K562 (cell line): ENCODE measurements around the gene CNNM4. TPM values are rescaled to one million over a fixed set of nuclear protein-coding genes. Genes with fewer than 3 reads are reported as not detected.

Experiments
- IRF2 ChIP-seq: sonication (generic); formaldehyde crosslinking; IDR thresholded peaks from 2 replicates; pipeline ENCODE4 v1.8.1; 2022; ENCODE audit warnings: mild to moderate bottlenecking, missing genetic modification reagents
- RCOR1 ChIP-seq, 2 experiments: IDR thresholded peaks; 2 replicates each; pipeline ENCODE4 v1.6.1; 2012; ENCODE audit warnings: low read depth in 2 of 2, low read length in 2 of 2, borderline replicate concordance in 1 of 2, improper control_type of control experiment in 1 of 2
- SMARCB1 ChIP-seq: IDR thresholded peaks from 2 replicates; pipeline ENCODE4 v1.6.1; 2011; ENCODE audit warnings: improper control_type of control experiment, low read depth; ENCODE audit not compliant: insufficient read length
- SRF ChIP-seq, 2 experiments: fragments of 250-450, 450-650 bp in 1 of 2; sonication (Bioruptor Pico) in 1 of 2; sonication (generic) in 1 of 2; formaldehyde crosslinking; IDR thresholded peaks; 2 replicates each; pipeline versions ENCODE4 v1.5.0 to v1.5.1; 2020 to 2022; ENCODE audit warnings: mild to moderate bottlenecking in 1 of 2, missing genetic modification reagents in 1 of 2
- polyA plus RNA-seq, 8 experiments: library from polyadenylated mRNA; depleted of rRNA in 4 of 8; stranded (reverse) in 5 of 8; unstranded in 3 of 8; fragments of >200 nt; fragmentation: Nextera tagmentation in 2 of 8; fragmentation: Illumina TruSeq in 1 of 8; extraction: Ambion mirVana in 2 of 8; extraction: Trizol in 1 of 8; gene quantifications; 2 replicates each; pipeline versions ENCODE4 v1.2.1 to v1.2.3, GENCODE V29; 2011 to 2014; ENCODE audit warnings: inconsistent platforms in 1 of 8, missing spikeins in 1 of 8
- total RNA-seq, 7 experiments: library from RNA; depleted of rRNA in 6 of 7; stranded (reverse); fragments of >200 nt in 6 of 7; fragmentation: Illumina TruSeq in 2 of 7; extraction: Trizol in 2 of 7; gene quantifications; 2 replicates each; pipeline versions ENCODE4 v1.2.1 to v1.2.3, GENCODE V29; 2011 to 2021; ENCODE audit warnings: low replicate concordance in 1 of 7
- TF ChIP-seq, protein P1 (sequence below): IDR thresholded peaks from 2 replicates; pipeline ENCODE4 v1.6.1; 2011; ENCODE audit warnings: borderline replicate concordance, low read depth, mild to moderate bottlenecking, moderate library complexity, low read length; ENCODE audit not compliant: insufficient read depth, poor library complexity, severe bottlenecking
- TF ChIP-seq, protein P2 (sequence below): fragments of 250-450 bp; sonication (Bioruptor Pico); IDR thresholded peaks from 2 replicates; pipeline ENCODE4 v1.5.0; 2021; ENCODE audit warnings: mild to moderate bottlenecking, borderline replicate concordance
- TF ChIP-seq, protein P3 (sequence below), 2 experiments: fragments of 450-650 bp; formaldehyde crosslinking in 1 of 2; IDR thresholded peaks; 2 replicates each; pipeline versions ENCODE4 v1.4.0 to v1.6.1; 2014 to 2020; ENCODE audit warnings: mild to moderate bottlenecking in 2 of 2, borderline replicate concordance in 1 of 2, low read depth in 1 of 2
- TF ChIP-seq, protein P4 (sequence below): IDR thresholded peaks from 2 replicates; pipeline ENCODE4 v1.6.1; 2014; ENCODE audit warnings: antibody characterized with exemption
- TF ChIP-seq, protein P5 (sequence below): fragments of 250-450 bp; sonication (Bioruptor Pico); IDR thresholded peaks from 2 replicates; pipeline ENCODE4 v1.8.0; 2021; ENCODE audit warnings: borderline replicate concordance, mild to moderate bottlenecking, moderate library complexity; ENCODE audit not compliant: poor library complexity, severe bottlenecking

Gene CNNM4
- total and polyA plus RNA-seq, 9 of the 15 experiments (the other 6 are each of a cell fraction or from before 2014, with no cell fraction given), result 0.96 to 6.3 (median 2.8) TPM

DNA sequence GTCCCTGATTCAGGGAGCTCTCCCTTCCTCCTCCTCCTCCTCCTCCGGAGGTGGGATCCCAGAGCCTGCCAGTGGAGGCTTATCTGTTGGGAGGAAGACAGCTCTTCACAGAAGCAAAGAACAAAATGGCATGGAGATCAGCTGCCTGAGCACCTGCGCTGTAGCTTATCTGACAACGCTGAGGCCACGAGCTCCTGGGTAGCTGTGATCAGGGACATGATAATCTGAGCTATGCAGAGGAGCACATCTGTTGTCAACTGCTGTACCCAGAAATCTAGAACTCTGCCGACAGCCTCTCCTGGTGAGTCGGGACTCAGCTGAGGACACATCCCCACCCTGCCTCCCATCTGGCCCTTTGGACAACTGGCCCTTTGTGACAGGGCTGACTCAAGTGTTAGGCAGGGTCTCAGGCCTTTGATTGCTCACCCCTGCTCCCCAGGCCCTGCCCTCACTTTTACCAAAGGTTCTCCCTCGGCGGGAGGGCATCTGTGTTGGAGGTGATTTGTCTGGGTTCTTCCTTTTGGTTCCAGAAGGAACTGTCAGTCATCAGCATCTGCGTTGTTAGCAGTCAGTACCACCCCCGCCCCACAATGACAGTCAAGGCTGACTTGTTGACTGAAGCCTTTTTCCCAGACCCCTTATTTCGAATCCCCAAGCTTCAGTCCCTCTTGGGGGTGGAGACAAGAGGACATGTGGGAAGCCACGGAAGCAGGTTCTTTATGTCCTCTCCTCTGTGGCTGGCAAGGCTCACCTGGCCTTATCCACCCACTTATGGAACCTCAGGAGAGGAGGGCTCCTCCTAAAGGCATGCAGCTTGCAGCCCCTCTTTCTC is 49.5 kb downstream of the CNNM4 start (continued):
- TF ChIP-seq, protein P1, sequence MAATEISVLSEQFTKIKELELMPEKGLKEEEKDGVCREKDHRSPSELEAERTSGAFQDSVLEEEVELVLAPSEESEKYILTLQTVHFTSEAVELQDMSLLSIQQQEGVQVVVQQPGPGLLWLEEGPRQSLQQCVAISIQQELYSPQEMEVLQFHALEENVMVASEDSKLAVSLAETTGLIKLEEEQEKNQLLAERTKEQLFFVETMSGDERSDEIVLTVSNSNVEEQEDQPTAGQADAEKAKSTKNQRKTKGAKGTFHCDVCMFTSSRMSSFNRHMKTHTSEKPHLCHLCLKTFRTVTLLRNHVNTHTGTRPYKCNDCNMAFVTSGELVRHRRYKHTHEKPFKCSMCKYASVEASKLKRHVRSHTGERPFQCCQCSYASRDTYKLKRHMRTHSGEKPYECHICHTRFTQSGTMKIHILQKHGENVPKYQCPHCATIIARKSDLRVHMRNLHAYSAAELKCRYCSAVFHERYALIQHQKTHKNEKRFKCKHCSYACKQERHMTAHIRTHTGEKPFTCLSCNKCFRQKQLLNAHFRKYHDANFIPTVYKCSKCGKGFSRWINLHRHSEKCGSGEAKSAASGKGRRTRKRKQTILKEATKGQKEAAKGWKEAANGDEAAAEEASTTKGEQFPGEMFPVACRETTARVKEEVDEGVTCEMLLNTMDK, result no peak
- TF ChIP-seq, protein P2, sequence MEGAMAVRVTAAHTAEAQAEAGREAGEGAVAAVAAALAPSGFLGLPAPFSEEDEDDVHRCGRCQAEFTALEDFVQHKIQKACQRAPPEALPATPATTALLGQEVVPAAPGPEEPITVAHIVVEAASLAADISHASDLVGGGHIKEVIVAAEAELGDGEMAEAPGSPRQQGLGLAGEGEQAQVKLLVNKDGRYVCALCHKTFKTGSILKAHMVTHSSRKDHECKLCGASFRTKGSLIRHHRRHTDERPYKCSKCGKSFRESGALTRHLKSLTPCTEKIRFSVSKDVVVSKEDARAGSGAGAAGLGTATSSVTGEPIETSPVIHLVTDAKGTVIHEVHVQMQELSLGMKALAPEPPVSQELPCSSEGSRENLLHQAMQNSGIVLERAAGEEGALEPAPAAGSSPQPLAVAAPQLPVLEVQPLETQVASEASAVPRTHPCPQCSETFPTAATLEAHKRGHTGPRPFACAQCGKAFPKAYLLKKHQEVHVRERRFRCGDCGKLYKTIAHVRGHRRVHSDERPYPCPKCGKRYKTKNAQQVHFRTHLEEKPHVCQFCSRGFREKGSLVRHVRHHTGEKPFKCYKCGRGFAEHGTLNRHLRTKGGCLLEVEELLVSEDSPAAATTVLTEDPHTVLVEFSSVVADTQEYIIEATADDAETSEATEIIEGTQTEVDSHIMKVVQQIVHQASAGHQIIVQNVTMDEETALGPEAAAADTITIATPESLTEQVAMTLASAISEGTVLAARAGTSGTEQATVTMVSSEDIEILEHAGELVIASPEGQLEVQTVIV (CRISPR knock-in tag), result no peak
- TF ChIP-seq RCOR1 (IDR thresholded peaks at IDR 0.05; ENCODE audit: borderline replicate concordance in 1 of 2, low read depth in 2 of 2, low read length in 2 of 2), result peak in 1 of 2 experiments; percentile 72; a peak in 2 of 4 replicates
- TF ChIP-seq, protein P3, sequence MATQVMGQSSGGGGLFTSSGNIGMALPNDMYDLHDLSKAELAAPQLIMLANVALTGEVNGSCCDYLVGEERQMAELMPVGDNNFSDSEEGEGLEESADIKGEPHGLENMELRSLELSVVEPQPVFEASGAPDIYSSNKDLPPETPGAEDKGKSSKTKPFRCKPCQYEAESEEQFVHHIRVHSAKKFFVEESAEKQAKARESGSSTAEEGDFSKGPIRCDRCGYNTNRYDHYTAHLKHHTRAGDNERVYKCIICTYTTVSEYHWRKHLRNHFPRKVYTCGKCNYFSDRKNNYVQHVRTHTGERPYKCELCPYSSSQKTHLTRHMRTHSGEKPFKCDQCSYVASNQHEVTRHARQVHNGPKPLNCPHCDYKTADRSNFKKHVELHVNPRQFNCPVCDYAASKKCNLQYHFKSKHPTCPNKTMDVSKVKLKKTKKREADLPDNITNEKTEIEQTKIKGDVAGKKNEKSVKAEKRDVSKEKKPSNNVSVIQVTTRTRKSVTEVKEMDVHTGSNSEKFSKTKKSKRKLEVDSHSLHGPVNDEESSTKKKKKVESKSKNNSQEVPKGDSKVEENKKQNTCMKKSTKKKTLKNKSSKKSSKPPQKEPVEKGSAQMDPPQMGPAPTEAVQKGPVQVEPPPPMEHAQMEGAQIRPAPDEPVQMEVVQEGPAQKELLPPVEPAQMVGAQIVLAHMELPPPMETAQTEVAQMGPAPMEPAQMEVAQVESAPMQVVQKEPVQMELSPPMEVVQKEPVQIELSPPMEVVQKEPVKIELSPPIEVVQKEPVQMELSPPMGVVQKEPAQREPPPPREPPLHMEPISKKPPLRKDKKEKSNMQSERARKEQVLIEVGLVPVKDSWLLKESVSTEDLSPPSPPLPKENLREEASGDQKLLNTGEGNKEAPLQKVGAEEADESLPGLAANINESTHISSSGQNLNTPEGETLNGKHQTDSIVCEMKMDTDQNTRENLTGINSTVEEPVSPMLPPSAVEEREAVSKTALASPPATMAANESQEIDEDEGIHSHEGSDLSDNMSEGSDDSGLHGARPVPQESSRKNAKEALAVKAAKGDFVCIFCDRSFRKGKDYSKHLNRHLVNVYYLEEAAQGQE (IDR thresholded peaks at IDR 0.05; ENCODE audit: borderline replicate concordance), result no peak
- TF ChIP-seq, protein P3 (CRISPR knock-in tag; IDR thresholded peaks at IDR 0.05; ENCODE audit: low read depth), result no peak
- no peak for TF ChIP-seq SRF (CRISPR knock-in tag; IDR thresholded peaks at IDR 0.05)
- no peak for TF ChIP-seq SMARCB1
- TF ChIP-seq, protein P4, sequence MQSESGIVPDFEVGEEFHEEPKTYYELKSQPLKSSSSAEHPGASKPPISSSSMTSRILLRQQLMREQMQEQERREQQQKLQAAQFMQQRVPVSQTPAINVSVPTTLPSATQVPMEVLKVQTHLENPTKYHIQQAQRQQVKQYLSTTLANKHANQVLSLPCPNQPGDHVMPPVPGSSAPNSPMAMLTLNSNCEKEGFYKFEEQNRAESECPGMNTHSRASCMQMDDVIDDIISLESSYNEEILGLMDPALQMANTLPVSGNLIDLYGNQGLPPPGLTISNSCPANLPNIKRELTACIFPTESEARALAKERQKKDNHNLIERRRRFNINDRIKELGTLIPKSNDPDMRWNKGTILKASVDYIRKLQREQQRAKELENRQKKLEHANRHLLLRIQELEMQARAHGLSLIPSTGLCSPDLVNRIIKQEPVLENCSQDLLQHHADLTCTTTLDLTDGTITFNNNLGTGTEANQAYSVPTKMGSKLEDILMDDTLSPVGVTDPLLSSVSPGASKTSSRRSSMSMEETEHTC, result no peak
- TF ChIP-seq, protein P5, sequence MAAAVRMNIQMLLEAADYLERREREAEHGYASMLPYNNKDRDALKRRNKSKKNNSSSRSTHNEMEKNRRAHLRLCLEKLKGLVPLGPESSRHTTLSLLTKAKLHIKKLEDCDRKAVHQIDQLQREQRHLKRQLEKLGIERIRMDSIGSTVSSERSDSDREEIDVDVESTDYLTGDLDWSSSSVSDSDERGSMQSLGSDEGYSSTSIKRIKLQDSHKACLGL (CRISPR knock-in tag), result no peak
- TF ChIP-seq IRF2 (CRISPR knock-in tag), result no peak
